ENCODE data around the gene COPZ2. TPM values are rescaled to one million over a fixed set of nuclear protein-coding genes. Genes with fewer than 3 reads are reported as not detected.

Gene COPZ2
- total RNA-seq, 1 donor from 2014 or later, result 0.30 TPM

GRCh38 chr17:48025040-48025903 is 12.3 kb downstream of the COPZ2 start:
- Histone ChIP-seq H3K79me2 (ENCODE audit: low read depth) (no peaks in the 10 kb centered on the region), H3K4me3 (peak overlapping the region; percentile 52), H3K9ac (no peak overlapping the region), H3K27ac (no peak overlapping the region), H3K36me3 (no peaks in the 10 kb centered on the region), H3F3A (ENCODE audit: low read depth) (peaks cover 24% of the 10 kb centered on the region), H3K4me2 (peak overlapping the region; percentile 91), H3K4me1 (peaks cover 8% of the 10 kb centered on the region), H3K9me3 (ENCODE audit: low read depth) (no peaks in the 10 kb centered on the region), H4K20me1 (ENCODE audit: low read depth) (no peaks in the 10 kb centered on the region), H2AFZ (replicated peaks) (peak overlapping the region; percentile 66), H3K27me3 (peaks cover 27% of the 10 kb centered on the region)
- peak; percentile 90 for TF ChIP-seq CTCF (IDR thresholded peaks at IDR 0.05)
- TF ChIP-seq EZH2phosphoT487 (IDR thresholded peaks at IDR 0.05), result no peak
- Mint-ChIP-seq H3K4me3 (peak overlapping the region; percentile 87), H3K36me3 (no peaks in the 10 kb centered on the region), H3K27ac (no peak overlapping the region), H3K4me1 (peaks cover 41% of the 10 kb centered on the region), H3K27me3 (ENCODE audit: insufficient read depth, low read depth) (peaks cover 20% of the 10 kb centered on the region), H3K9me3 (no peaks in the 10 kb centered on the region)
- DNase-seq (ENCODE audit: low spot score), result peak; percentile 98

GRCh38 chr17:48024149-48025039 is 13.2 kb downstream of the COPZ2 start:
- Histone ChIP-seq H3K36me3 (no peaks in the 10 kb centered on the region), H3K27ac (no peak overlapping the region), H3K79me2 (ENCODE audit: low read depth) (no peaks in the 10 kb centered on the region), H3K9me3 (ENCODE audit: low read depth) (no peaks in the 10 kb centered on the region), H3K4me3 (peak overlapping the region; percentile 52), H3K9ac (no peak overlapping the region), H3F3A (ENCODE audit: low read depth) (peaks cover 24% of the 10 kb centered on the region), H3K4me2 (peak overlapping the region; percentile 91), H4K20me1 (ENCODE audit: low read depth) (no peaks in the 10 kb centered on the region), H3K27me3 (peaks cover 27% of the 10 kb centered on the region), H3K4me1 (peaks cover 8% of the 10 kb centered on the region), H2AFZ (replicated peaks) (peak overlapping the region; percentile 68)
- TF ChIP-seq EZH2phosphoT487 (IDR thresholded peaks at IDR 0.05) (peak; percentile 62), CTCF (IDR thresholded peaks at IDR 0.05) (no peak), EZH2 (IDR thresholded peaks at IDR 0.05) (peak; percentile 78)
- H3K4me1 Mint-ChIP-seq, result peaks cover 43% of the 10 kb centered on the region
- peaks cover 20% of the 10 kb centered on the region for H3K27me3 Mint-ChIP-seq (ENCODE audit: insufficient read depth, low read depth)
- no peak overlapping the region for H3K27ac Mint-ChIP-seq
- no peaks in the 10 kb centered on the region for H3K36me3 Mint-ChIP-seq
- no peaks in the 10 kb centered on the region for H3K9me3 Mint-ChIP-seq
- H3K4me3 Mint-ChIP-seq, result peak overlapping the region; percentile 87
- peak; percentile 77 for DNase-seq (ENCODE audit: low spot score)

GRCh38 chr17:48023400-48024148 is 14.0 kb downstream of the COPZ2 start:
- Mint-ChIP-seq H3K27me3 (ENCODE audit: insufficient read depth, low read depth) (peaks cover 18% of the 10 kb centered on the region), H3K4me3 (peak overlapping the region; percentile 84), H3K9me3 (no peaks in the 10 kb centered on the region), H3K4me1 (peaks cover 46% of the 10 kb centered on the region), H3K27ac (no peak overlapping the region), H3K36me3 (no peaks in the 10 kb centered on the region)
- H3K79me2 ChIP-seq (ENCODE audit: low read depth), result no peaks in the 10 kb centered on the region
- TF ChIP-seq EZH2 (IDR thresholded peaks at IDR 0.05) (no peak), CTCF (IDR thresholded peaks at IDR 0.05) (peak; percentile 34)
- peak overlapping the region; percentile 52 for H3K4me3 ChIP-seq
- H2AFZ ChIP-seq (replicated peaks), result peak overlapping the region; percentile 68
- no peak overlapping the region for H3K27ac ChIP-seq
- peaks cover 27% of the 10 kb centered on the region for H3K27me3 ChIP-seq
- peak overlapping the region; percentile 91 for H3K4me2 ChIP-seq
- DNase-seq (ENCODE audit: low spot score), result peak; percentile 93
- peaks cover 29% of the 10 kb centered on the region for H3F3A ChIP-seq (ENCODE audit: low read depth)
- no peaks in the 10 kb centered on the region for H4K20me1 ChIP-seq (ENCODE audit: low read depth)
- H3K36me3 ChIP-seq, result no peaks in the 10 kb centered on the region
- H3K9me3 ChIP-seq (ENCODE audit: low read depth), result no peaks in the 10 kb centered on the region
- peaks cover 8% of the 10 kb centered on the region for H3K4me1 ChIP-seq
- no peak overlapping the region for H3K9ac ChIP-seq
